ENCODE results near the gene DBX1. TPM values are rescaled to one million over a fixed set of nuclear protein-coding genes. Genes with fewer than 3 reads are reported as not detected.
"Not testable (repeated sequence)": the region's sequence is repeated elsewhere in the genome, so short reads cannot be mapped to it uniquely, and the experiment has no call there.

DBX1 gene
- total and polyA plus RNA-seq, 3 donors from 2014 or later, result not detected

DNA sequence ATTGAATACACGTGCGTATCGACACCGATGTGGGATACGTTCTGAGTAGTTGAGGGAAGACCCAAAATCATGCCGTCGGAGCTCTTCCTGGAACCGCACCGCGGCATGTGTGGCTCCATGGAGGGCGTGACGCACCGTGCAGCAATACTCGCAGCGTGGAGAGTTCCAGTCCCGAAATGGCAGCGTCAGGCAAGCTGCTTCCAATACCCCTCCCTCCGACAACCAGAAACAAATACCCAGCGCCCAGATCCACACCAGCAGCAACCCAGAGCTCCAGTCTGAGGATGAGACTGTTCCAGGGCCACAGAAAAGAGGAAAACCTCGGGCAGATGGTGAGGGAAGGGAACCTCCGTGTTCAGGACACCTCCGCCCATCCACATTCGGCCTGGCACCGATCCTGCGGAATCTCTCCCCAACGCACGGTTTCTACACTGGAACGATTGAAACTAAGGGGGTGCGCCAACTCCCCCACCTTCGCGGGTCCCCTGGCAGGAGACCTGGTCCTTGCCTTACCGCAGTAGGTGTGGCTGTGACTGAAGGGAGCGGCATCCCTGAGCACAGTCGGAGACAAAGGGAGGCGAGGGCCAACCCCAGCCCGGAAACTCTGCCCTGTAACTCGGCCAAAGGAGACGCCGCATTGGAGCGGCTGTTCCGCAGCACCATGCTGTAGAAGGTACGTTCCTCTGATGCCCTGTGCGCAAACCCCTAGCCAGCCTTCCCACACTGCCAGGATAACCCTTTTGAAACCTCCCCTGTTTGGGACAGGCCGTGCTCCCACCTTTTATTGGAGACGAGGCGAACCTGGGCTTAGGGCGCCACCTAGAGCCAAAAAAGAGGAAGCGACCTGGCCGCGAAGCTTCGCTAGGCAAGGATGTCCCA is 28.2 kb downstream of the DBX1 start:
- H3K4me1 ChIP-seq, result peaks cover 5% of the 10 kb centered on the region
- TF ChIP-seq, protein P1, sequence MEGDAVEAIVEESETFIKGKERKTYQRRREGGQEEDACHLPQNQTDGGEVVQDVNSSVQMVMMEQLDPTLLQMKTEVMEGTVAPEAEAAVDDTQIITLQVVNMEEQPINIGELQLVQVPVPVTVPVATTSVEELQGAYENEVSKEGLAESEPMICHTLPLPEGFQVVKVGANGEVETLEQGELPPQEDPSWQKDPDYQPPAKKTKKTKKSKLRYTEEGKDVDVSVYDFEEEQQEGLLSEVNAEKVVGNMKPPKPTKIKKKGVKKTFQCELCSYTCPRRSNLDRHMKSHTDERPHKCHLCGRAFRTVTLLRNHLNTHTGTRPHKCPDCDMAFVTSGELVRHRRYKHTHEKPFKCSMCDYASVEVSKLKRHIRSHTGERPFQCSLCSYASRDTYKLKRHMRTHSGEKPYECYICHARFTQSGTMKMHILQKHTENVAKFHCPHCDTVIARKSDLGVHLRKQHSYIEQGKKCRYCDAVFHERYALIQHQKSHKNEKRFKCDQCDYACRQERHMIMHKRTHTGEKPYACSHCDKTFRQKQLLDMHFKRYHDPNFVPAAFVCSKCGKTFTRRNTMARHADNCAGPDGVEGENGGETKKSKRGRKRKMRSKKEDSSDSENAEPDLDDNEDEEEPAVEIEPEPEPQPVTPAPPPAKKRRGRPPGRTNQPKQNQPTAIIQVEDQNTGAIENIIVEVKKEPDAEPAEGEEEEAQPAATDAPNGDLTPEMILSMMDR (IDR thresholded peaks at IDR 0.05), result peak; percentile 54 to 87 (median 83)
- no peak for TF ChIP-seq POLR2A (IDR thresholded peaks at IDR 0.05)
- H3K27me3 ChIP-seq, result no peaks in the 10 kb centered on the region
- H3K36me3 ChIP-seq (ENCODE audit: low read depth, missing control alignments), result no peaks in the 10 kb centered on the region
- no peaks in the 10 kb centered on the region for H3K9me3 ChIP-seq
- peak overlapping the region; percentile 47 to 59 for H3K4me3 ChIP-seq
- intact Hi-C loops (cut with DNase I; ENCODE audit: low total_unique reads), result loop anchor here (10.0 kb wide), 1 partner anchor 187 kb away; no protein-coding TSS in a partner anchor
- no peak overlapping the region for H3K27ac ChIP-seq
- peak; percentile 78 for DNase-seq
- 11 to 25% methylated on average over 26 to 51 of the region's 51 CpGs for WGBS, 2 donors

DNA sequence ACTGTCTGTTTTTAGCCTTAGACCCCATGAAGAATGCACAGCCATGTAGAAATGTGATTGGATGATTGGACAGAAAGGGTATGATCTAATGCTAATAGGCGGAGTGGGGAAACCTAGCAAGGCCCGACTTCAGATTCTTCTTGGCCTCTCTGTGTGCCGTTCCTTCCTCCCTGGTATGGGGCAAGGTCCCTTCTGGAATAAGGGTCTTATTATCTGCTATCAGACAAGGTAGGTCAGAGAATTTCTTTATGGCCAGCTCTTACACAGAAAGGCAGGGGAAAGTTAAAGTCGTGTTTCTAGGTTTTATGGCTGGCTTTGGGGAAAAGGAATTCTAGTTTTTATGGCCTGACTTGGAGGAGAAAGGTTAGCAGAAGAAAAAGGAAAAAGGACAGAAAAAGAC is 30.6 kb downstream of the DBX1 start:
- H3K4me3 ChIP-seq, result no peak overlapping the region
- intact Hi-C loops (cut with DNase I; ENCODE audit: low total_unique reads), result loop anchor here (10.0 kb wide), 2 partner anchors 185 to 225 kb away; no protein-coding TSS in a partner anchor
- H3K27ac ChIP-seq, result no peak overlapping the region
- no peaks in the 10 kb centered on the region for H3K9me3 ChIP-seq
- DNase-seq, result no peak
- no peaks in the 10 kb centered on the region for H3K27me3 ChIP-seq
- H3K4me1 ChIP-seq, result peaks cover 5% of the 10 kb centered on the region
- no peaks in the 10 kb centered on the region for H3K36me3 ChIP-seq (ENCODE audit: low read depth, missing control alignments)
- TF ChIP-seq, protein P1 (IDR thresholded peaks at IDR 0.05), result no peak
- TF ChIP-seq POLR2A (IDR thresholded peaks at IDR 0.05), result no peak
- WGBS, 2 donors, result 74 to 79% methylated on average over 4 of the region's 4 CpGs

DNA sequence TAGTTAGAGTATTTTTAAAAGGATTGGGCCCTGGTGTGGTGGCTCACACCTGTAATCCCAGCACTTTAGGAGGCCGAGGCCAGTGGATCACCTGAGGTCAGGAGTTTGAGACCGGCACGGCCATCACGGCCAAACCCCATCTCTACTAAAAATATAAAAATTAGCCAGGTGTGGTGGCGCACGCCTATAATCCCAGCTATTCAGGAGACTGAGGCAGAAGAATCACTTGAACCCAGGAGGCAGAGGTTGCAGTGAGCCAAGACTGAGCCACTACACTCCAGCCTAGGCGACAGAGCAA is 31.8 kb downstream of the DBX1 start:
- not testable (repeated sequence) for H3K4me3 ChIP-seq; H3K36me3 ChIP-seq (ENCODE audit: low read depth, missing control alignments); DNase-seq; H3K27ac ChIP-seq; H3K4me1 ChIP-seq; H3K9me3 ChIP-seq; H3K27me3 ChIP-seq
- intact Hi-C loops (cut with DNase I; ENCODE audit: low total_unique reads), result loop anchor here (10.0 kb wide), 1 partner anchor 226 kb away; no protein-coding TSS in a partner anchor
- WGBS, 2 donors, result 90 to 91% methylated on average over 7 of the region's 7 CpGs

DNA sequence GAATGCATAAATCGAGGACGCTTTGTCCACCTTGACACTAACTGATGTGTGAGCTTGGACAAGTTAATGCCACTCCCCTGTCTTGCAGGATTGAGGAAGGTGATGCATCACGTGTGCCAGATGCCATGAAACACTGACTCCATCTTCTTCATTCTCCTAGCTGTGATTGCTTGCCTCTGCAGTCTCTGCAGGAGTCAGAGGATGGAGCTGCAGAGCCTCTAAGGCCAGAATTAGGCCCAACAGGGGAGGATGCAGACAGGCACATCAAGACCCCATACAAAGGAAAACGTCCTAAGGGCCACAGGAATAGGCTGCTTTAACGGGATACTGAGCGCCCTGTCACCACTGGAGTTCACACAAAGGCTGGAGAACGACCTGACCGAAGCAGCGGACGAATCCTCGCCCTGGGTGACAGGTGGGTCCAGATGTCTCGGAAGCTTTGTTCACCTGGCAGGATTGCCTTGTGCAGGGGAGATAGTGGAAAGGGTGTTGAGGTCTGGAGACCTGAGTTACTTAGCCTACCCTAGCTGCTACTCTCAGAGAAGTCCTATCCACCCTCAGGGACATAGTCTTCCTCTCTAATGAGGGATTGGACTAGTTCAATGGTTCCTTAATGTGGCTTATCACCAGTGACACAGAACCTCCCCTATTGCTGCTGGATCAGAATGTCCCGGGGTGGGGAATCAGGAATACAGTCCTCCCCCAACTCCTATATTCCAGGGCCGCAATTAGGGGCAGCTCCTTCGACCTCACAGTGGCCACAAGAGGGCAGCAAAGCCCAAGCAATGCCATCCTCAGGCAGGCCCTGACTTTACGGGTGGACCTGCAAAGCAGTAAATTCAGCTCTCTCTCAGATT is 32.4 kb downstream of the DBX1 start:
- peak; percentile 84 for DNase-seq
- intact Hi-C loops (cut with DNase I; ENCODE audit: low total_unique reads), result loop anchor here (10.0 kb wide), 1 partner anchor 227 kb away; no protein-coding TSS in a partner anchor
- TF ChIP-seq, protein P1 (IDR thresholded peaks at IDR 0.05), result peak; percentile 74 to 77 (median 76)
- no peak for TF ChIP-seq POLR2A (IDR thresholded peaks at IDR 0.05)
- H3K27ac ChIP-seq, result no peak overlapping the region
- H3K36me3 ChIP-seq (ENCODE audit: low read depth, missing control alignments), result no peaks in the 10 kb centered on the region
- H3K4me3 ChIP-seq, result no peak overlapping the region
- H3K4me1 ChIP-seq, result peaks cover 5% of the 10 kb centered on the region
- H3K27me3 ChIP-seq, result no peaks in the 10 kb centered on the region
- H3K9me3 ChIP-seq, result no peaks in the 10 kb centered on the region
- WGBS, 2 donors, result 65 to 76% methylated on average over 16 of the region's 16 CpGs

DNA sequence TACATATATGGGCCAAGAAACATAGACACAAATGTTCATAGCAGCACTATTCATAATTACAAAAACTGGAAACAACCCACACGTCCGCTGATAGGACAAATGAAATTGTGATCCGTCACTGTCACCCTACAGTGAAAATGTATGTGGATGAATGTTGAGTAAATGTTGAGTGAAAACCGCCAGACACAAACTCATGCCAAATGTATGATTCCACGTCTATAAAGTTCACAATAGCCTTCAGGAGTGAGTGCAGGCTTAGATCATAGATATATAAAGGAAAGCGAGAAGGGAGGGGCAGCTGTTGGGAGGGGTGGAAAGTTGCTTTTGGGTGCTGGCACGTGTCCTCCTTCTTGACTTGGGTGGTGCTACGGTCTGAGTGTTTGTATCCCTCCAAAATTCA is 33.6 kb downstream of the DBX1 start:
- TF ChIP-seq, protein P1 (IDR thresholded peaks at IDR 0.05), result no peak
- WGBS, 2 donors, result 93% methylated on average over 8 of the region's 8 CpGs
- no peak for DNase-seq
- intact Hi-C loops (cut with DNase I; ENCODE audit: low total_unique reads), result loop anchor here (10.0 kb wide), 1 partner anchor 228 kb away; no protein-coding TSS in a partner anchor
- no peak overlapping the region for H3K27ac ChIP-seq
- peaks cover under 1% of the 10 kb centered on the region for H3K4me1 ChIP-seq
- H3K36me3 ChIP-seq (ENCODE audit: low read depth, missing control alignments), result no peaks in the 10 kb centered on the region
- no peak overlapping the region for H3K4me3 ChIP-seq
- no peaks in the 10 kb centered on the region for H3K9me3 ChIP-seq
- H3K27me3 ChIP-seq, result no peaks in the 10 kb centered on the region

All from testis (tissue), 3 donors.